GM18519 (cell line): ENCODE measurements around the gene NEK6.
A peak's percentile ranks its signal among the peaks of the same experiment; 100 is the strongest.

ENCODE experiments used
- ATAC-seq: cut with Tn5 transposase; IDR thresholded peaks from one replicate; pipeline ENCODE4 v1.9.1; 2021; ENCODE audit warnings: mild to moderate bottlenecking, moderate library complexity; ENCODE audit not compliant: unreplicated experiment, low FRiP score

The NEK6 gene

GRCh38 chr9:124260769-124261603 is 3.2 kb downstream of the NEK6 start:
- ATAC-seq: no peak

- ATAC-seq: no peak
Measured at GRCh38 chr9:124261736-124262648, 4.2 kb downstream of the NEK6 start.

GRCh38 chr9:124262649-124262972 is 4.9 kb downstream of the NEK6 start:
- no peak for ATAC-seq

- no peak for ATAC-seq
Measured at GRCh38 chr9:124263213-124263612, 5.5 kb downstream of the NEK6 start.

GRCh38 chr9:124263800-124264426 is 6.2 kb downstream of the NEK6 start:
- no peak for ATAC-seq

GRCh38 chr9:124264823-124265233 is 7.1 kb downstream of the NEK6 start:
- ATAC-seq: peak; percentile 57

GRCh38 chr9:124265551-124265950 is 7.8 kb downstream of the NEK6 start:
- no peak for ATAC-seq

GRCh38 chr9:124266139-124266825 is 8.5 kb downstream of the NEK6 start:
- ATAC-seq: no peak

- ATAC-seq: no peak
Measured at GRCh38 chr9:124266826-124267201, 9.1 kb downstream of the NEK6 start.

- ATAC-seq: no peak
Measured at GRCh38 chr9:124267271-124267807, 9.6 kb downstream of the NEK6 start.

- no peak for ATAC-seq
Measured at GRCh38 chr9:124268248-124268647, 10.5 kb downstream of the NEK6 start.

GRCh38 chr9:124268661-124269060 is 10.9 kb downstream of the NEK6 start:
- ATAC-seq: no peak

GRCh38 chr9:124269556-124269955 is 11.8 kb downstream of the NEK6 start:
- no peak for ATAC-seq

GRCh38 chr9:124270504-124271335 is 13.0 kb downstream of the NEK6 start:
- no peak for ATAC-seq

- no peak for ATAC-seq
Measured at GRCh38 chr9:124271660-124272059, 13.9 kb downstream of the NEK6 start.

GRCh38 chr9:124272118-124272517 is 14.4 kb downstream of the NEK6 start:
- no peak for ATAC-seq

GRCh38 chr9:124272979-124273378 is 15.2 kb downstream of the NEK6 start:
- ATAC-seq: no peak

GRCh38 chr9:124273427-124274160 is 15.8 kb downstream of the NEK6 start:
- no peak for ATAC-seq

- no peak for ATAC-seq
Measured at GRCh38 chr9:124274226-124274625, 16.5 kb downstream of the NEK6 start.
